GM12892 (cell line): ENCODE data around the gene MGMT.

Source experiments
- POLR2A ChIP-seq: IDR thresholded peaks from 2 replicates; pipeline ENCODE4 v1.6.1; 2011; ENCODE audit warnings: low read depth, low read length, control low read depth
- POLR2AphosphoS5 ChIP-seq: IDR thresholded peaks from 2 replicates; pipeline ENCODE4 v1.6.1; 2011; ENCODE audit warnings: low read depth, low read length, control low read depth
- TAF1 ChIP-seq: IDR thresholded peaks from 2 replicates; pipeline ENCODE4 v1.6.1; 2011; ENCODE audit warnings: low read depth, mild to moderate bottlenecking, control low read depth, low read length, borderline replicate concordance

DNA sequence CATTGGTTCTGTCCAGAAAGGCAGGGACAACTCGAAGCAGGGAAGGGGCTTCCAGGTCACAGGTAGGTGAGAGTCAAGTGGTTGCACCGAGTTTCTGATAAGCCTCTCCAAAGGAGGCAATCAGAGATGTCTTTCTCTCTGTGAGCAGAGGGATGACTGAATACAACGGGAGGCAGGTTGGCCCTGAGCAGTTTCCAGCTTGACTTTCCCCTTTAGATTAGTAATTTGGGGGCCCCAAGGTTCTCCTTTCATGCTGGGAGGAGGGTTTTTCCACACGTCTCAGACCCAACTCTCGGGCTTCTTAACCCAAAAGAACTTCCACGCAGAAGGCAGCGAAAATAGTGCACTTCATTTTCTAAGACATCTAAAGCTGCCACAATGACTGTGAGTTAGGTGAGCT is 189.6 kb downstream of the MGMT start:
- TF ChIP-seq POLR2AphosphoS5 (no peak), TAF1 (no peak), POLR2A (no peak)
